HG02610 (cell line): ENCODE data around the gene WASHC3.

Source experiments
- ATAC-seq: cut with Tn5 transposase; IDR thresholded peaks from one replicate; pipeline ENCODE4 v1.9.1; 2021; ENCODE audit warnings: mild to moderate bottlenecking, moderate library complexity; ENCODE audit not compliant: unreplicated experiment

Gene WASHC3

DNA sequence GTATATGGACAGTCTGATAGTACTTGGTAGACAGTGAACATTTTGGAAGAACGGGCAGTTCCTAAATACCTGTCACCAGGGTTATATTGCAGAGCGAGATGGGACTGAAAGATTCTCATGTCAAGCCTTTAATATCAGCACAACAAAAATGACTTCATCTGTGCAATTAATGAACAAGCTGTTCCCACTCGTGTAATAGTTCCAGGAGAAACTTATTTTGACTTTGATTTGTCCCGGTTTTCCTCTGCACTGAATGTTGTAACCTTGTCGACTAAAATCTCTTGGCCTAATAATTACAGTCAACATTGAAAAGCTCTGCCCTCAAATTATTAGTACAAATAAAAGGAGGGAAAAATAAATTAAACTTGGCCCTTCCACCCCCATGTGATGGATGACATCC, 79.5 kb downstream of the WASHC3 start:
- ATAC-seq, result no peak

DNA sequence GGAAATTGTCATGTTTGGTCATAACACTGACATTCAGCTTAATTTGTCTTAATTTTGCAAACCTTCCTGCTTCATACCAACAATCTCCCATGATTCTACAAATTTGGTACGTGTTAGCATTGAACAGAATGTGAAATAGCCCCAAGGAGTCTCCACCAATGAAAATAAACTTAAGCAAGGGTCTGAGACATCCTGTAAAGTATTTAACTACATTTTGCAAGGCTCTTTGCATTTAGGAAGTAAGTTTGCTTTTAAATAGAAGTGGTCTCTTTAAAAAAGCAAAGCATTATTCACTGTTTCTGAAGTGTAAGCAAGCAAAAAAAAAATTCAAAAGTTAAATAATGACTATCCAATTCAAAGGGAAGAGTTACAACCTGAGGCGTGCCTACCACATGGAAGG, 79.9 kb downstream of the WASHC3 start:
- no peak for ATAC-seq

DNA sequence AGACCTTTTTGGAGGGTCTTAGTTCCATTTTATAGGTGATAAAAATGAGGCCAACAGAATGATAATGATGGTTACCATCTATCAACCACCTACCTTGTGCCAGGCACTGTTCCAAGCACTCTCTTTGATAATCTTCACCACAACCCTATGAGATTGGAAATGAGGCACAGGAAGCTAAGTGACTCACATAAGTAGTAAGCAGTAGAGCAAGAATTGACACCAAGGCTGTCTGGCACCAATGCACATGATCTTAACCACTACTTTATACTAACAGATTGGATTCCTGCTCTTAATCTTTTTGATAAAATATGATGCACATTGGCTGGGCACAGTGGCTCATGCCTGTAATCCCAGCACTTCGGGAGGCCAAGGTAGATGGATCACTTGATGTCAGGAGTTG, 93.0 kb downstream of the WASHC3 start:
- ATAC-seq, result no peak

DNA sequence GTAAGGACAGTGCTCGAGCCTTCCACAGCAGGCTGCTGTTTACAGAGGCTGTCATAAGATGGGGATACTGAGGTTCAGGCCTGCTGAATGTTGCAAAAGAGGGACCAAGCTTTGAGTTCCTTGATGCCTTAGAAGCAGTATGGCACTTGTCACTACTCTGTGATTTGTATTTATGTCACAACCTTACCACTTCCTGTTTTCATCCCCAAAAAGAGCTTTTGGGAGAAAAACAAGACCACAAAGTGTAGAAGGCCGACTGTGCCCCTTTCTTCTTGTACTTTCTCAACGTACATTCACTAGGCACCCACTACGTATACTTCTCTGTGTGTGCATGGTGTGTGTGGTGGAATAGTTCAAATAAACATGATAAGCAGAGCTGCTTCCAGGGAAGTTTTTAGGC, 94.3 kb downstream of the WASHC3 start:
- ATAC-seq, result peak; percentile 74

DNA sequence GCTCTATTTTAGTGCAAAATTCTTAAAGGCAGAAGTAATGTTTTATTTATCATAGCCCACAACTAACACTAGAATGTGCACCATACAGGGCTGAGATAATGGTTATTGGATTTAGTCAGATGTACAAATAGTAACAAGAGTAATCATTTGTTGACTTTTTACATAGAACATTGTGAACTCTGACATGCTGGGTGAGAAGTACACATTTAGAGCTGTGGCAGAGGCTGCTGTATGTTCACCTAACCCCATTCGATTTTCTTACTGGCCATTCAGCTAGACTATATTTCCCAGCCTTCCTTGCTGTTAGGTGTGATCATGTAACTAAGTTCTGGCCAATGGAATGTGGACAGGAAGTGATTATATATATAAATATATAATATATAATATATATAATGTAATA, 95.3 kb downstream of the WASHC3 start:
- no peak for ATAC-seq

DNA sequence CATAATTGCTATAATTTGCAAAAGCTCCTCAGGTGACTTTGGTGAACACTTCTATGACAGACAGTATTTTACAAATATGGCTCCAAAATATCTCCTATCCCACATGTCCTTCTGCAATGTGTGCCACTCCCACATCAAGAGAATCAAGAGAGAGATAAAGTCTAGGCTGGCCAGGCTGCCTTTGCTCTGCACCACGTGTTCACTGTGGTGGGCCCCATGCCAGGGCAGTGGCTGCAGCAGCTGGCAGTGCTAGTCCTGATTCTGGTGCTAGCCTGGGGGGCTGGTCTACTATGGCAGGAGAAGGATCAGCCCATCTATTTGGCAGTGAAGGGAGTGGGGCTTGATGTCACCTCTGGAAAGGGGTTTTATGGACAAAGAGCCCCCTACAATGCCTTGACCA, 98.1 kb downstream of the WASHC3 start:
- no peak for ATAC-seq
